Amniotic epithelial cell (primary cell): ENCODE measurements around the gene ROCK2.
A peak's percentile ranks its signal among the peaks of the same experiment; 100 is the strongest.
"Not testable (repeated sequence)": the region's sequence is repeated elsewhere in the genome, so short reads cannot be mapped to it uniquely, and the experiment has no call there.

Source experiments
- DNase-seq: peaks from one replicate; pipeline ENCODE4 v3.0.0-alpha.2; 2010; ENCODE audit warnings: low read depth

The ROCK2 gene

GRCh38 chr2:11177871-11178690, 166.4 kb downstream of the ROCK2 start:
- DNase-seq: peak; percentile 36

- peak; percentile 63 for DNase-seq
Measured at GRCh38 chr2:11175293-11175795, 169.1 kb downstream of the ROCK2 start.

- no peak for DNase-seq
Measured at GRCh38 chr2:11174222-11174621, 170.2 kb downstream of the ROCK2 start.

GRCh38 chr2:11169333-11169732, 175.1 kb downstream of the ROCK2 start:
- DNase-seq: peak; percentile 26

GRCh38 chr2:11168488-11168887, 175.9 kb downstream of the ROCK2 start:
- peak; percentile 3 for DNase-seq

GRCh38 chr2:11166476-11166875, 178.0 kb downstream of the ROCK2 start:
- no peak for DNase-seq

- not testable (repeated sequence) for DNase-seq
Measured at GRCh38 chr2:11165046-11165445, 179.4 kb downstream of the ROCK2 start.

- DNase-seq: peak; percentile 86
Measured at GRCh38 chr2:11163439-11164317, 180.8 kb downstream of the ROCK2 start.

GRCh38 chr2:11161747-11162146, 182.7 kb downstream of the ROCK2 start:
- no peak for DNase-seq

GRCh38 chr2:11160731-11161455, 183.5 kb downstream of the ROCK2 start:
- no peak for DNase-seq

GRCh38 chr2:11160256-11160655, 184.2 kb downstream of the ROCK2 start:
- DNase-seq: no peak

GRCh38 chr2:11159574-11160170, 184.8 kb downstream of the ROCK2 start:
- DNase-seq: no peak

GRCh38 chr2:11158916-11159573, 185.4 kb downstream of the ROCK2 start:
- DNase-seq: no peak

- no peak for DNase-seq
Measured at GRCh38 chr2:11157731-11158130, 186.7 kb downstream of the ROCK2 start.

- DNase-seq: no peak
Measured at GRCh38 chr2:11157296-11157695, 187.1 kb downstream of the ROCK2 start.

- DNase-seq: no peak
Measured at GRCh38 chr2:11156396-11157075, 187.9 kb downstream of the ROCK2 start.

- DNase-seq: peak; percentile 82
Measured at GRCh38 chr2:11155381-11156035, 188.9 kb downstream of the ROCK2 start, which contains the start of gene SLC66A3. Gene SLC66A3 (plus strand): TSS chr2:11155467. CDS start chr2:11155547, 80 bp downstream.

GRCh38 chr2:11154923-11155380, 189.5 kb downstream of the ROCK2 start:
- peak; percentile 90 for DNase-seq

GRCh38 chr2:11154016-11154922, 190.2 kb downstream of the ROCK2 start:
- no peak for DNase-seq
